ENCODE data around the gene INPP4B. TPM values are rescaled to one million over a fixed set of nuclear protein-coding genes. Genes with fewer than 3 reads are reported as not detected.

Gene INPP4B
- 10 to 100 TPM; 55.7 to 60.5 TPM for total RNA-seq

DNA sequence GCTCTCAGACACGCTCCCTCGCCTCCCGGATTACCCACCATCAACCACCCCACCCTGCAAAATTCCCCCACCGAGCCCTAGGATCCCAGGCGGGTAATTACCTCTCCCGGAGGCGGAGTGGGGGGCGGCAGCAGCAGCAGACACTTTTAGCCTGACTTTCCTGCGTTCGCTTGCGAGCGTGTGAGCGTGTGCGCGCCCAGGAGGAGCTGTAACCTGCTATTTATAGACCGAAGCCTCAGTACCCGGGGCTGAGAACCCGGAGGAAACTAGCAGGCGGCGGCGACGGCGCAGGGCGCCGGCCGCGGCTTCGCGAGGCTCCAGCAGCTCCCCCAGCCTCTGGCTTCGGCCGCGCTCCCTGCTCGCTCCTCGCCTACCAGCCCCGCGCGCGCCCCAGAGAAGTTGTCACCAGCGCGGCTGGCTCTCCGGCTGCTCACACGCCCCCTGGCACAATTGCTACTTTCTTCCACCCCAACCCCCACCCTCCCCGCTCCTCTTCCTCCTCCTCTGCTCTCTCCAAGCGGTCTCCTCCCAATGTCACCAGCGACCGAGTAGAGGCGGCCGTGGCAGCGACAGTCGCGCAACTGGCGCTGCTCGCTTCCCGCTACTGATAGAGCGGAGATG, at the start of gene INPP4B:
INPP4B (minus strand) TSS at position 194 of the 621 bp plus-strand sequence.
- intact Hi-C loops (cut with micrococcal nuclease) = loop anchor here (1.0 to 10.0 kb wide), 11 partner anchors 29 to 1539 kb away; partner anchors contain the start of genes IL15 and USP38
- Mint-ChIP-seq H3K4me1 (ENCODE audit: low read depth) (peaks cover 16% of the 10 kb centered on the region), H3K4me3 (peak within 1 kb of the TSS; percentile 86), H3K27me3 (ENCODE audit: low read depth) (no peaks in the 10 kb centered on the region), H3K27ac (peak within 1 kb of the TSS; percentile 84), H3K9me3 (no peaks in the 10 kb centered on the region), H3K36me3 (ENCODE audit: low read depth) (no peaks in the 10 kb centered on the region)
- CTCF ChIA-PET = interaction anchor here (0.6 to 1.6 kb wide), 5 partner anchors 122 to 560 kb away, joined by 3 to 11 read pairs (median 5); no protein-coding TSS in a partner anchor
- peak; percentile 60 for DNase-seq

GRCh38 chr4:142893012-142893411, 46.9 kb upstream of the INPP4B start:
- intact Hi-C loops (cut with micrococcal nuclease) = no loop called here

DNA sequence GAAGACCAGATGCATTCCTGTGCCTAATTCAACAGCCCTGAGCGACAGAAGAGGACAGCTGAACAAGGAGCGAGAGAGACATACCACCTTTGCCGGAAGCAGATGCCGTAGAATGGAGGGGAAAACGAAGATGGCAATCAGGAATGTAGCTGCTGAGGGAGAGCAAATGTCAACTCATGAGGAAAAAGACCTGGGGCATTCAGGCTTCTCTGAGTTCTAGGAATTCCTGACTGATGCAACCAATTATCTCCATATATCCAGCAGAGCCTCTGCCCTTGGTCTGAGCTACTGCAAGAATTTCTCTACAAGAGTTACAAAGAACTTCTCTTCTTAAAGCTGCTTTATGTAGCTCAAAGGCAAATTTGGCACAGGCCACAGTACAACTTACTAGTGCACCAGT, 40.5 kb upstream of the INPP4B start:
- Mint-ChIP-seq H3K4me1 (ENCODE audit: low read depth) (no peaks in the 10 kb centered on the region), H3K9me3 (no peaks in the 10 kb centered on the region), H3K27ac (no peak overlapping the region), H3K27me3 (ENCODE audit: low read depth) (no peaks in the 10 kb centered on the region), H3K36me3 (ENCODE audit: low read depth) (no peaks in the 10 kb centered on the region), H3K4me3 (no peak overlapping the region)
- intact Hi-C loops (cut with micrococcal nuclease) = no loop called here
- CTCF ChIA-PET = no interaction called here
- DNase-seq = no peak

More at GRCh38 chr4:142893012-142893411, 46.9 kb upstream of the INPP4B start:
- no peak overlapping the region for H3K4me3 Mint-ChIP-seq
- no peak overlapping the region for H3K27ac Mint-ChIP-seq
- CTCF ChIA-PET = interaction anchor here (0.7 kb wide), 1 partner anchor 18 kb away, joined by 3 read pairs; no protein-coding TSS in a partner anchor
- H3K36me3 Mint-ChIP-seq (ENCODE audit: low read depth) = no peaks in the 10 kb centered on the region
- no peak for DNase-seq
- no peaks in the 10 kb centered on the region for H3K4me1 Mint-ChIP-seq (ENCODE audit: low read depth)
- no peaks in the 10 kb centered on the region for H3K27me3 Mint-ChIP-seq (ENCODE audit: low read depth)
- peaks cover 21% of the 10 kb centered on the region for H3K9me3 Mint-ChIP-seq

- CTCF ChIA-PET = no interaction called here
- no peaks in the 10 kb centered on the region for H3K9me3 Mint-ChIP-seq
- H3K36me3 Mint-ChIP-seq (ENCODE audit: low read depth) = no peaks in the 10 kb centered on the region
- no peak overlapping the region for H3K27ac Mint-ChIP-seq
- no peak for DNase-seq
- intact Hi-C loops (cut with micrococcal nuclease) = no loop called here
- H3K27me3 Mint-ChIP-seq (ENCODE audit: low read depth) = no peaks in the 10 kb centered on the region
- no peak overlapping the region for H3K4me3 Mint-ChIP-seq
- no peaks in the 10 kb centered on the region for H3K4me1 Mint-ChIP-seq (ENCODE audit: low read depth)
Observed at GRCh38 chr4:142883040-142883832, 37.1 kb upstream of the INPP4B start.

GRCh38 chr4:142882159-142882558, 36.1 kb upstream of the INPP4B start:
- no peak for DNase-seq
- no peaks in the 10 kb centered on the region for H3K9me3 Mint-ChIP-seq
- no peaks in the 10 kb centered on the region for H3K4me1 Mint-ChIP-seq (ENCODE audit: low read depth)
- intact Hi-C loops (cut with micrococcal nuclease) = no loop called here
- H3K27me3 Mint-ChIP-seq (ENCODE audit: low read depth) = no peaks in the 10 kb centered on the region
- H3K4me3 Mint-ChIP-seq = no peak overlapping the region
- H3K27ac Mint-ChIP-seq = no peak overlapping the region
- CTCF ChIA-PET = no interaction called here
- H3K36me3 Mint-ChIP-seq (ENCODE audit: low read depth) = no peaks in the 10 kb centered on the region

DNA sequence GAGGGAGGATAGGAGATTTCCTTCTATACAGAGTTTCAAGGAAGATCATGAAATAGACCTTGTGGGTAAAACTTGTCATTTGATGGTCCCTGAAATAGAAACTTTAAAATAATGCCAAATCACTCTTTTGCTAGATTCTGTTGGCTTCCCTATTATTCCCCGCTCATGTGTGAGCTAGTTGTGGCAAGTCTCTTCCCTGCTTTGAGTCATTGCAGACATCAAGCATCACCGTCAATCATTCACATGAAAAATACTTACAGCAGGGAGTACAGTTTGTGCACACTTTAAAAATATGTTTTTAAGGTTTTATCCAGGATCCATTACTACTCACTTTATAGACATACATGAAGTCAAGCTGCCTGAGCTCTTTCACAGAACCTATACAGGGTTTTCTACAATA, 35.2 kb upstream of the INPP4B start:
- CTCF ChIA-PET = no interaction called here
- intact Hi-C loops (cut with micrococcal nuclease) = no loop called here
- no peaks in the 10 kb centered on the region for H3K36me3 Mint-ChIP-seq (ENCODE audit: low read depth)

DNA sequence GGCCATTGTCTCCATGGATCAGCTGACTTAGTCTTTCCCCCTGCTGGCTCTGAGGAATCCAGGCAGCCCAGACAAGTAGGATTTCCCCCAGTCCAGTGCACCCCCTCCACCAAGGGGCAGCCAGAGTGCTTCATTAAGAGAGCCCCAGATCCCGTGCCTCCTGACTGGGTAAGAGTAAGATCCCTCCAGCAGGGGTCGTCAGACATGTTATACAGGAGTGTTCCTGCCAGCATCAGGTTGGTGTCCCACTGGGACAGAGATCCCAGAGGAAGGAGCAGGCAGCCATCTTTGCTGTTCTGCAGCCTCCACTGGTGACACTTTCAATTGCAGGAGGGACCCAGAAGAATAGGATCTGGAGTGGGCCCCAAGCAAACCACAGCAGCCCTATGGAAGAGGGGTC, 29.0 kb upstream of the INPP4B start:
- peaks cover 4% of the 10 kb centered on the region for H3K9me3 Mint-ChIP-seq
- H3K36me3 Mint-ChIP-seq (ENCODE audit: low read depth) = no peaks in the 10 kb centered on the region
- H3K27ac Mint-ChIP-seq = no peak overlapping the region
- no peak overlapping the region for H3K4me3 Mint-ChIP-seq
- H3K4me1 Mint-ChIP-seq (ENCODE audit: low read depth) = no peaks in the 10 kb centered on the region
- CTCF ChIA-PET = interaction anchor here (0.6 to 0.7 kb wide), 2 partner anchors 18 to 264 kb away, joined by 3 read pairs; no protein-coding TSS in a partner anchor
- intact Hi-C loops (cut with micrococcal nuclease) = no loop called here
- peaks cover 2% of the 10 kb centered on the region for H3K27me3 Mint-ChIP-seq (ENCODE audit: low read depth)
- DNase-seq = no peak

More for the DNA sequence above, 35.2 kb upstream of the INPP4B start:
- Mint-ChIP-seq H3K9me3 (peaks cover 2% of the 10 kb centered on the region), H3K27ac (no peak overlapping the region), H3K4me3 (no peak overlapping the region), H3K27me3 (ENCODE audit: low read depth) (no peaks in the 10 kb centered on the region), H3K4me1 (ENCODE audit: low read depth) (no peaks in the 10 kb centered on the region)
- DNase-seq = no peak

DNA sequence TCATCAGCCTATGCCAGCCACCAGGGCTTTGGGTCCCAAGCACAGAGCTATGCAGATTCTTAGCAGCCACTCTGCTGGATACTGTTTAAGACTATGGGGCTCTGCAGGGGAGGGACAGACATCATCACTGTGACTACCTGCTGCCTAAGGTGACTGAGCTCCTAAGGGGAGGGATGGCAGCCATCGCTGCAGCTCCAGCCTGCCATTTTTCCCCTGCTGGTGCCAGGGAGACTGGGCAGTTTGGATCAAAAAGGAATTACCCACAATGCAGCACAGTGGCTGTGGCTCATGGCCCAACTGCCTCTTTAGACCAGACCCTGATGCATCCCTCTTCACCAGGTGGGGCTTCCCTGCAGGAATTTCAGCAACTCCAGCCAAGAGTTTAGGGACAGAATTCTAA, 28.6 kb upstream of the INPP4B start:
- Mint-ChIP-seq H3K27me3 (ENCODE audit: low read depth) (peaks cover 2% of the 10 kb centered on the region), H3K27ac (no peak overlapping the region), H3K4me1 (ENCODE audit: low read depth) (no peaks in the 10 kb centered on the region), H3K36me3 (ENCODE audit: low read depth) (no peaks in the 10 kb centered on the region), H3K4me3 (no peak overlapping the region), H3K9me3 (peaks cover 4% of the 10 kb centered on the region)
- intact Hi-C loops (cut with micrococcal nuclease) = no loop called here
- CTCF ChIA-PET = interaction anchor here (0.6 kb wide), 1 partner anchor 18 kb away, joined by 3 read pairs; no protein-coding TSS in a partner anchor
- DNase-seq = no peak

DNA sequence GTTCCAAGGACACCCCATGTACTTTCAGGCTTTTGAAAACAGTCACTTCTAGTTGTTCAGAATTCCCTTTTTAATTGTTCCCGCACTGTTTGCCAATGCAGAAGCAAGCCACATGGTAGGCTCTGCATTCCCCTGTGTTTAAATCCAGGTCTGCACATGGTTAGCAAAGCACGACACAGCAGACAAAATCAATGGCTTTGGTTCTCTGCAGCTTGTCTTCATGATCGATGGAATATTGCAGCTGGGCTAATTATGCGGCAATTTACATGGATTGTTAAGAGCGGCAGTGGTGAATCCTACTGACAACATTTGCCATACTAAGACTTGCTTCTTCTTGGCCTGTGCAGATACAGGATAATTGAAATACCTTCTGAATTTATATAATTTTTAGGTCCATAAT, 20.6 kb upstream of the INPP4B start:
- Mint-ChIP-seq H3K27me3 (ENCODE audit: low read depth) (peaks cover 10% of the 10 kb centered on the region), H3K27ac (no peak overlapping the region), H3K4me3 (no peak overlapping the region), H3K9me3 (peaks cover 2% of the 10 kb centered on the region), H3K4me1 (ENCODE audit: low read depth) (no peaks in the 10 kb centered on the region), H3K36me3 (ENCODE audit: low read depth) (no peaks in the 10 kb centered on the region)
- CTCF ChIA-PET = interaction anchor here (0.6 to 0.9 kb wide), 3 partner anchors 19 to 708 kb away, joined by 3 to 4 read pairs (median 4); no protein-coding TSS in a partner anchor
- no peak for DNase-seq
- intact Hi-C loops (cut with micrococcal nuclease) = no loop called here

DNA sequence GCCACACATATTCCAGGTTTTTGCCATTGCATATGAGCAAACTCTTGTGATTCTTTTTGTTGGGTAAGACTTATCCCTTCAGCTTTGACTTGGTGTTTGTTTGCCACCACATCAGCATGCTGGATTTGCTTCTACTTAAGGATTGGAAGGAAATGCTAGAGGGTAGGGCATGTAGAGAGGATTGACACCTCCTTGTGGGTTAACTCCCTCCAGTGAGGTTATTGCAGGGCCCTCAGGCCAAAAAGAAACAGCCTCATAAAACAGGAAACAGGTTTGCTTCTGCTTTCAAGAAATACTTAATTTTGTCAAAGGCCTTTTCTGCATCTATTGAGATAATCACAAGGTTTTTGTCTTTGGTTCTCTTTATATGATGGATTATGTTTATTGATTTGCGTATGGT, 15.2 kb upstream of the INPP4B start:
- intact Hi-C loops (cut with micrococcal nuclease) = no loop called here
- H3K4me3 Mint-ChIP-seq = no peak overlapping the region
- H3K9me3 Mint-ChIP-seq = no peaks in the 10 kb centered on the region
- H3K27me3 Mint-ChIP-seq (ENCODE audit: low read depth) = peaks cover 6% of the 10 kb centered on the region
- no peaks in the 10 kb centered on the region for H3K36me3 Mint-ChIP-seq (ENCODE audit: low read depth)
- no peaks in the 10 kb centered on the region for H3K4me1 Mint-ChIP-seq (ENCODE audit: low read depth)
- no peak for DNase-seq
- no peak overlapping the region for H3K27ac Mint-ChIP-seq
- CTCF ChIA-PET = no interaction called here

DNA sequence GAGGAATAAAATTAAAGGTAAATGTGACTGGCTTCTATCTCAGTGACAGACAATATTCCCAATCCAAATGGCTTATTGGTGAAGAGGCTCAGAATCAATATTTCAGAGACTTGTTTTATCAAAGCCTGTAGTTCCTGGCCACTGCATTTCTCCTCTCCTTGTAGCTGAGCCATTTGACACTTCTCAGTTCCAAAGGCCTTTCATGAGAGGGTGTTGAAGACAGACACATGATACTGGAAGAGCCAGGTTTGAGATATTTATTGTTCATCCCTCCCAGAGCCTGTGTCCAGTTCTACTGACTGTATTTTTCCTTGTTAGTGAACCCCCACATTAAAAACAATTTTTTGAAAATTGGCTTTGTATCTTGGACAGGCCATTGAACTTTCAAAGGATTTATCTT, 12.9 kb upstream of the INPP4B start:
- CTCF ChIA-PET = interaction anchor here (0.6 kb wide), 1 partner anchor 840 kb away, joined by 3 read pairs; no protein-coding TSS in a partner anchor
- Mint-ChIP-seq H3K4me3 (no peak overlapping the region), H3K9me3 (no peaks in the 10 kb centered on the region), H3K4me1 (ENCODE audit: low read depth) (no peaks in the 10 kb centered on the region), H3K36me3 (ENCODE audit: low read depth) (no peaks in the 10 kb centered on the region), H3K27me3 (ENCODE audit: low read depth) (peaks cover 3% of the 10 kb centered on the region), H3K27ac (no peak overlapping the region)
- DNase-seq = no peak
- intact Hi-C loops (cut with micrococcal nuclease) = no loop called here

- H3K27ac Mint-ChIP-seq = no peak overlapping the region
- H3K4me3 Mint-ChIP-seq = no peak overlapping the region
- H3K27me3 Mint-ChIP-seq (ENCODE audit: low read depth) = peaks cover 3% of the 10 kb centered on the region
- H3K9me3 Mint-ChIP-seq = no peaks in the 10 kb centered on the region
- H3K36me3 Mint-ChIP-seq (ENCODE audit: low read depth) = no peaks in the 10 kb centered on the region
- CTCF ChIA-PET = no interaction called here
- no peaks in the 10 kb centered on the region for H3K4me1 Mint-ChIP-seq (ENCODE audit: low read depth)
- intact Hi-C loops (cut with micrococcal nuclease) = no loop called here
- no peak for DNase-seq
Observed at GRCh38 chr4:142858446-142858845, 12.3 kb upstream of the INPP4B start.

All from activated naive CD4-positive, alpha-beta T cell treated with anti-CD3 and anti-CD28 coated beads for 36 hours (primary cell).